A549 (cell line): ENCODE results near the gene CBFA2T2.

Experiments used
- CBX8 ChIP-seq: fragments of 200-600 bp; sonication (generic); IDR thresholded peaks from 2 replicates; pipeline ENCODE4 v1.6.1; 2016
- CTCF ChIP-seq: fragments of >200 bp; sonication (Bioruptor Twin); formaldehyde crosslinking; IDR thresholded peaks from 3 replicates; pipeline ENCODE4 v1.5.1; 2016
- GATA3 ChIP-seq: IDR thresholded peaks from 2 replicates; pipeline ENCODE4 v1.6.1; 2012; ENCODE audit warnings: borderline replicate concordance
- HDAC2 ChIP-seq: fragments of 200-600 bp; sonication (generic); IDR thresholded peaks from 2 replicates; pipeline ENCODE4 v1.6.1; 2016
- JUN ChIP-seq, 2 experiments: fragments of >200 bp; sonication (Bioruptor Twin); formaldehyde crosslinking; IDR thresholded peaks; 2 replicates in 1 of 2; 3 replicates in 1 of 2; pipeline ENCODE4 v1.6.1; 2016 to 2017
- KDM1A ChIP-seq: fragments of 200-600 bp; sonication (generic); IDR thresholded peaks from 2 replicates; pipeline ENCODE4 v1.6.1; 2016; ENCODE audit warnings: low read depth, mild to moderate bottlenecking
- POLR2A ChIP-seq: IDR thresholded peaks from 2 replicates; pipeline ENCODE4 v1.6.1; 2012; ENCODE audit warnings: mild to moderate bottlenecking, low read length
- RAD21 ChIP-seq, 2 experiments: fragments of >200 bp in 1 of 2; sonication (Bioruptor Twin) in 1 of 2; formaldehyde crosslinking in 1 of 2; IDR thresholded peaks in 1 of 2; conservative IDR thresholded peaks in 1 of 2; 2 replicates in 1 of 2; 3 replicates in 1 of 2; pipeline ENCODE4 v1.6.1; 2012 to 2018; ENCODE audit warnings: inconsistent platforms in 1 of 2
- RCOR1 ChIP-seq: fragments of 150-350 bp; IDR thresholded peaks from 2 replicates; pipeline ENCODE4 v1.6.1; 2014; ENCODE audit warnings: antibody characterized with exemption, low read length, low read depth
- TF ChIP-seq, protein P1 (sequence below): IDR thresholded peaks from 2 replicates; pipeline ENCODE4 v1.6.1; 2012
- TF ChIP-seq, protein P2 (sequence below): fragments of 200-600 bp; sonication (generic); IDR thresholded peaks from 2 replicates; pipeline ENCODE4 v1.6.1; 2016; ENCODE audit warnings: antibody characterized with exemption, mild to moderate bottlenecking, moderate library complexity

GRCh38 chr20:33685328-33686099 is 195.6 kb downstream of the CBFA2T2 start:
- TF ChIP-seq CTCF: no peak
- TF ChIP-seq POLR2A: no peak
- TF ChIP-seq GATA3: no peak
- TF ChIP-seq, protein P1, sequence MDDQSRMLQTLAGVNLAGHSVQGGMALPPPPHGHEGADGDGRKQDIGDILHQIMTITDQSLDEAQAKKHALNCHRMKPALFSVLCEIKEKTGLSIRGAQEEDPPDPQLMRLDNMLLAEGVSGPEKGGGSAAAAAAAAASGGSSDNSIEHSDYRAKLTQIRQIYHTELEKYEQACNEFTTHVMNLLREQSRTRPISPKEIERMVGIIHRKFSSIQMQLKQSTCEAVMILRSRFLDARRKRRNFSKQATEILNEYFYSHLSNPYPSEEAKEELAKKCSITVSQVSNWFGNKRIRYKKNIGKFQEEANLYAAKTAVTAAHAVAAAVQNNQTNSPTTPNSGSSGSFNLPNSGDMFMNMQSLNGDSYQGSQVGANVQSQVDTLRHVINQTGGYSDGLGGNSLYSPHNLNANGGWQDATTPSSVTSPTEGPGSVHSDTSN: no peak
- TF ChIP-seq RAD21 (conservative IDR thresholded peaks at IDR 0.05 in 1 of 2, IDR thresholded peaks at IDR 0.05 in 1 of 2): no peak
- TF ChIP-seq JUN (IDR thresholded peaks at IDR 0.05): no peak
- no peak for TF ChIP-seq RCOR1
- TF ChIP-seq, protein P2, sequence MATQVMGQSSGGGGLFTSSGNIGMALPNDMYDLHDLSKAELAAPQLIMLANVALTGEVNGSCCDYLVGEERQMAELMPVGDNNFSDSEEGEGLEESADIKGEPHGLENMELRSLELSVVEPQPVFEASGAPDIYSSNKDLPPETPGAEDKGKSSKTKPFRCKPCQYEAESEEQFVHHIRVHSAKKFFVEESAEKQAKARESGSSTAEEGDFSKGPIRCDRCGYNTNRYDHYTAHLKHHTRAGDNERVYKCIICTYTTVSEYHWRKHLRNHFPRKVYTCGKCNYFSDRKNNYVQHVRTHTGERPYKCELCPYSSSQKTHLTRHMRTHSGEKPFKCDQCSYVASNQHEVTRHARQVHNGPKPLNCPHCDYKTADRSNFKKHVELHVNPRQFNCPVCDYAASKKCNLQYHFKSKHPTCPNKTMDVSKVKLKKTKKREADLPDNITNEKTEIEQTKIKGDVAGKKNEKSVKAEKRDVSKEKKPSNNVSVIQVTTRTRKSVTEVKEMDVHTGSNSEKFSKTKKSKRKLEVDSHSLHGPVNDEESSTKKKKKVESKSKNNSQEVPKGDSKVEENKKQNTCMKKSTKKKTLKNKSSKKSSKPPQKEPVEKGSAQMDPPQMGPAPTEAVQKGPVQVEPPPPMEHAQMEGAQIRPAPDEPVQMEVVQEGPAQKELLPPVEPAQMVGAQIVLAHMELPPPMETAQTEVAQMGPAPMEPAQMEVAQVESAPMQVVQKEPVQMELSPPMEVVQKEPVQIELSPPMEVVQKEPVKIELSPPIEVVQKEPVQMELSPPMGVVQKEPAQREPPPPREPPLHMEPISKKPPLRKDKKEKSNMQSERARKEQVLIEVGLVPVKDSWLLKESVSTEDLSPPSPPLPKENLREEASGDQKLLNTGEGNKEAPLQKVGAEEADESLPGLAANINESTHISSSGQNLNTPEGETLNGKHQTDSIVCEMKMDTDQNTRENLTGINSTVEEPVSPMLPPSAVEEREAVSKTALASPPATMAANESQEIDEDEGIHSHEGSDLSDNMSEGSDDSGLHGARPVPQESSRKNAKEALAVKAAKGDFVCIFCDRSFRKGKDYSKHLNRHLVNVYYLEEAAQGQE: no peak
- no peak for TF ChIP-seq KDM1A
- TF ChIP-seq CBX8: no peak
- TF ChIP-seq HDAC2: no peak
